OCI-LY7 (cell line): ENCODE measurements around the gene CBLC. TPM values are rescaled to one million over a fixed set of nuclear protein-coding genes. Genes with fewer than 3 reads are reported as not detected.
A peak's percentile ranks its signal among the peaks of the same experiment; 100 is the strongest.

ENCODE experiments used
- BruUV-seq: library from RNA; stranded (reverse); fragments of 400-500 nt; replicated peaks from 2 replicates; lab custom pipeline; 2021; lab: Mats Ljungman, UMichigan
- CTCF ChIA-PET: fragments of 300-600 bp; sonication (Branson Sonifier 250); formaldehyde crosslinking; loops from one replicate; lab custom pipeline; 2022; ENCODE audit warnings: antibody characterized with exemption; ENCODE audit not compliant: unreplicated experiment; lab: Charles Lee
- POLR2A ChIA-PET: fragments of 300-600 bp; sonication (Branson Sonifier 250); formaldehyde crosslinking; loops from one replicate; lab custom pipeline; 2022; ENCODE audit warnings: antibody characterized with exemption; lab: Charles Lee
- DNase-seq: peaks from one replicate; pipeline ENCODE4 v3.0.0-alpha.2; 2015; ENCODE audit warnings: low spot score
- H2AFZ ChIP-seq: fragments of 200-600 bp; sonication (generic), shearing (Covaris generic); 2 replicates; pipeline ENCODE4 v1.6.1; 2014; ENCODE audit warnings: mild to moderate bottlenecking, antibody characterized with exemption, low read length, moderate library complexity
- H3K27ac ChIP-seq: fragments of 200-600 bp; sonication (generic); 2 replicates; pipeline ENCODE4 v1.5.1; 2014; ENCODE audit warnings: mixed run types, low read depth, mild to moderate bottlenecking, moderate library complexity, low read length, inconsistent platforms; ENCODE audit not compliant: poor library complexity, severe bottlenecking
- H3K36me3 ChIP-seq: fragments of 200-600 bp; sonication (generic); 2 replicates; pipeline ENCODE4 v1.6.1; 2014; ENCODE audit warnings: mild to moderate bottlenecking, antibody characterized with exemption, low read length, moderate library complexity, mixed read lengths; ENCODE audit not compliant: insufficient read depth
- H3K4me1 ChIP-seq: fragments of 200-600 bp; sonication (generic); 2 replicates; pipeline ENCODE4 v1.5.1; 2014; ENCODE audit warnings: mild to moderate bottlenecking, low read length; ENCODE audit not compliant: insufficient read depth, poor library complexity, severe bottlenecking
- H3K4me2 ChIP-seq: fragments of 200-600 bp; sonication (generic); 2 replicates; pipeline ENCODE4 v1.6.1; 2014; ENCODE audit warnings: mild to moderate bottlenecking, low read length
- H3K4me3 ChIP-seq: fragments of 200-600 bp; sonication (generic); 2 replicates; pipeline ENCODE4 v1.5.1; 2014; ENCODE audit warnings: mild to moderate bottlenecking, low read depth, low read length; ENCODE audit not compliant: poor library complexity, severe bottlenecking
- H3K79me2 ChIP-seq: fragments of 200-600 bp; sonication (generic); 2 replicates; pipeline ENCODE4 v1.6.1; 2016; ENCODE audit warnings: low read depth, mild to moderate bottlenecking, low read length, moderate library complexity, mixed read lengths; ENCODE audit not compliant: insufficient read depth
- H3K9me2 ChIP-seq: fragments of 200-600 bp; sonication (generic); 2 replicates; pipeline ENCODE4 v1.6.1; 2016; ENCODE audit warnings: mild to moderate bottlenecking, low read length, mixed read lengths; ENCODE audit not compliant: insufficient read depth
- H3K9me3 ChIP-seq: fragments of 200-600 bp; sonication (generic); 2 replicates; pipeline ENCODE4 v1.6.1; 2014; ENCODE audit warnings: mild to moderate bottlenecking, mixed run types, low read length, mixed read lengths
- H4K20me1 ChIP-seq: fragments of 200-600 bp; sonication (generic); 2 replicates; pipeline ENCODE4 v1.6.1; 2014; ENCODE audit warnings: mild to moderate bottlenecking, antibody characterized with exemption, low read length, moderate library complexity, mixed read lengths; ENCODE audit not compliant: insufficient read depth
- CTCF ChIP-seq: fragments of 200-600 bp; sonication (generic); conservative IDR thresholded peaks from 2 replicates; pipeline ENCODE4 v1.5.1; 2014; ENCODE audit warnings: mild to moderate bottlenecking, antibody characterized with exemption, low read length, moderate library complexity, mixed read lengths
- EZH2phosphoT487 ChIP-seq: fragments of 200-600 bp; sonication (generic); IDR thresholded peaks from 2 replicates; pipeline ENCODE4 v1.6.1; 2018; ENCODE audit warnings: low read depth, borderline replicate concordance, mild to moderate bottlenecking, mixed run types, antibody characterized with exemption, low read length, moderate library complexity, mixed read lengths
- intact Hi-C: fragments of 100-400 bp; cut with micrococcal nuclease; formaldehyde crosslinking; loops from one replicate; pipeline ENCODE4 v1.10.0; 2022; ENCODE audit not compliant: unreplicated experiment
- total RNA-seq, 2 experiments: library from RNA; depleted of rRNA in 1 of 2; stranded (reverse); fragments of >200 nt in 1 of 2; shearing (Covaris generic) in 1 of 2; gene quantifications; 2 replicates each; pipeline ENCODE4 v1.2.3, GENCODE V29; 2014 to 2022

Gene CBLC
- total RNA-seq, 2 experiments from 2014 or later: not detected

- H4K20me1 ChIP-seq: no peaks in the 10 kb centered on the region
- peaks cover 25% of the 10 kb centered on the region for H3K4me1 ChIP-seq
- BruUV-seq: no TSS peak
- DNase-seq: peak; percentile 34
- no peaks in the 10 kb centered on the region for H3K36me3 ChIP-seq
- H3K9me2 ChIP-seq: no peaks in the 10 kb centered on the region
- peak overlapping the region; percentile 25; the same call in 1 of the 2 replicates for H3K4me2 ChIP-seq
- peak overlapping the region; percentile 16 for H3K27ac ChIP-seq
- intact Hi-C loops: no loop called here
- peak overlapping the region; percentile 65; the same call in 1 of the 2 replicates for H2AFZ ChIP-seq
- ChIA-PET POLR2A (interaction anchor here (0.6 to 0.9 kb wide), 2 partner anchors 12 to 104 kb away, joined by 3 read pairs; no protein-coding TSS in a partner anchor), CTCF (no interaction called here)
- no peaks in the 10 kb centered on the region for H3K9me3 ChIP-seq
- H3K4me3 ChIP-seq: no peak overlapping the region
- H3K79me2 ChIP-seq: no peaks in the 10 kb centered on the region
- TF ChIP-seq CTCF (no peak), EZH2phosphoT487 (no peak)
These were observed 36.4 kb upstream of the CBLC start for GRCh38 chr19:44741258-44741731.

- Histone ChIP-seq H3K27ac (no peak overlapping the region), H2AFZ (peak overlapping the region; percentile 41; the same call in 1 of the 2 replicates), H3K4me1 (peaks cover 30% of the 10 kb centered on the region), H3K36me3 (no peaks in the 10 kb centered on the region), H3K9me2 (no peaks in the 10 kb centered on the region), H3K4me2 (no peak overlapping the region; the same call in 1 of the 2 replicates), H3K4me3 (no peak overlapping the region), H3K79me2 (no peaks in the 10 kb centered on the region), H3K9me3 (no peaks in the 10 kb centered on the region), H4K20me1 (no peaks in the 10 kb centered on the region)
- DNase-seq: no peak
- POLR2A ChIA-PET: interaction anchor here (0.6 to 0.9 kb wide), 2 partner anchors 11 to 104 kb away, joined by 3 read pairs; no protein-coding TSS in a partner anchor
- TF ChIP-seq CTCF (no peak), EZH2phosphoT487 (no peak)
- CTCF ChIA-PET: no interaction called here
- intact Hi-C loops: no loop called here
- no TSS peak for BruUV-seq
These were observed 35.8 kb upstream of the CBLC start for GRCh38 chr19:44741841-44742329.
